SK-N-SH (cell line): ENCODE results near the gene DIS3L. TPM values are rescaled to one million over a fixed set of nuclear protein-coding genes. Genes with fewer than 3 reads are reported as not detected.

Source experiments
- CTCF ChIA-PET: fragments of 300-600, 350-600 bp; formaldehyde crosslinking; extraction: SDS; loops from one replicate; lab custom pipeline; 2021; lab: Yijun Ruan, JAX
- POLR2A ChIA-PET: fragments of 350-600 bp; sonication (Branson Sonifier 250); formaldehyde crosslinking; extraction: SDS; loops from one replicate; lab custom pipeline; 2020; ENCODE audit warnings: antibody characterized with exemption, inconsistent platforms; lab: Yijun Ruan, JAX
- DNase-seq: peaks from one replicate; pipeline ENCODE4 v3.0.0; 2012
- H2AFZ ChIP-seq: fragments of 200-600 bp; sonication (generic); 2 replicates; pipeline ENCODE4 v1.8.1; 2016; ENCODE audit warnings: antibody characterized with exemption, mild to moderate bottlenecking, low read depth
- H3F3A ChIP-seq: fragments of 200-600 bp; sonication (generic); replicated peaks from 2 replicates; pipeline ENCODE3; 2016; ENCODE audit warnings: antibody characterized with exemption, mild to moderate bottlenecking; ENCODE audit not compliant: insufficient read depth
- H3K27ac ChIP-seq, 2 experiments: fragments of 200-500 bp in 1 of 2; fragments of 200-600 bp in 1 of 2; sonication (Bioruptor generic) in 1 of 2; sonication (generic), shearing (Covaris generic) in 1 of 2; 2 replicates each; pipeline versions ENCODE4 v1.5.1 to v1.6.1; 2014 to 2016; ENCODE audit warnings: low read depth in 2 of 2, inconsistent platforms in 1 of 2, low read length in 1 of 2, mild to moderate bottlenecking in 1 of 2, mixed read lengths in 1 of 2
- H3K27me3 ChIP-seq: fragments of 200-600 bp; sonication (generic), shearing (Covaris generic); 2 replicates; pipeline ENCODE4 v1.6.1; 2016; ENCODE audit warnings: mixed run types; ENCODE audit not compliant: insufficient read depth
- H3K36me3 ChIP-seq, 2 experiments: fragments of 200-500 bp in 1 of 2; fragments of 200-600 bp in 1 of 2; sonication (Bioruptor generic) in 1 of 2; sonication (generic) in 1 of 2; replicated peaks in 1 of 2; 2 replicates each; pipeline versions ENCODE3 to v1.5.1; 2014 to 2016; ENCODE audit warnings: low read length in 1 of 2, mild to moderate bottlenecking in 1 of 2; ENCODE audit not compliant: insufficient read depth in 2 of 2, control insufficient read depth in 1 of 2
- H3K4me1 ChIP-seq, 2 experiments: fragments of 200-500 bp in 1 of 2; fragments of 200-600 bp in 1 of 2; sonication (Bioruptor generic) in 1 of 2; sonication (generic), shearing (Covaris generic) in 1 of 2; 2 replicates each; pipeline versions ENCODE4 v1.5.1 to v1.6.1; 2014 to 2016; ENCODE audit warnings: low read depth in 1 of 2, low read length in 1 of 2, mixed run types in 1 of 2; ENCODE audit not compliant: insufficient read depth in 2 of 2, control insufficient read depth in 1 of 2
- H3K4me2 ChIP-seq: fragments of 200-600 bp; sonication (generic), shearing (Covaris generic); 2 replicates; pipeline ENCODE4 v1.6.1; 2017; ENCODE audit warnings: mixed run types
- H3K4me3 ChIP-seq, 2 experiments: fragments of 200-500 bp in 1 of 2; fragments of 200-600 bp in 1 of 2; sonication (Bioruptor generic) in 1 of 2; sonication (generic), shearing (Covaris generic) in 1 of 2; 2 replicates each; pipeline versions ENCODE4 v1.5.1 to v1.8.1; 2014 to 2016; ENCODE audit warnings: low read depth in 2 of 2, inconsistent platforms in 1 of 2, low read length in 1 of 2, mild to moderate bottlenecking in 1 of 2, mixed read lengths in 1 of 2, moderate library complexity in 1 of 2
- H3K79me2 ChIP-seq: fragments of 200-600 bp; sonication (generic); 2 replicates; pipeline ENCODE4 v1.8.1; 2017; ENCODE audit warnings: mild to moderate bottlenecking; ENCODE audit not compliant: insufficient read depth
- H3K9ac ChIP-seq: fragments of 200-600 bp; sonication (generic); 2 replicates; pipeline ENCODE4 v1.6.1; 2017; ENCODE audit warnings: mixed run types
- H3K9me2 ChIP-seq: fragments of 200-600 bp; sonication (generic); 2 replicates; pipeline ENCODE4 v1.6.1; 2017; ENCODE audit warnings: mixed run types
- H3K9me3 ChIP-seq: fragments of 200-600 bp; sonication (generic); 2 replicates; pipeline ENCODE4 v1.6.1; 2017; ENCODE audit warnings: mixed run types, mild to moderate bottlenecking, moderate library complexity
- H4K20me1 ChIP-seq: fragments of 200-600 bp; sonication (generic); 2 replicates; pipeline ENCODE4 v1.6.1; 2017; ENCODE audit warnings: mild to moderate bottlenecking, mixed run types; ENCODE audit not compliant: insufficient read depth
- CTCF ChIP-seq: fragments of 200-600 bp; sonication (generic); IDR thresholded peaks from 2 replicates; pipeline ENCODE4 v1.6.1; 2017; ENCODE audit warnings: antibody characterized with exemption, mild to moderate bottlenecking, moderate library complexity
- EP300 ChIP-seq, 2 experiments: IDR thresholded peaks; 2 replicates each; pipeline versions ENCODE4 v1.4.0 to v1.6.1; 2012; ENCODE audit warnings: borderline replicate concordance in 1 of 2, low read depth in 1 of 2, low read length in 1 of 2
- EZH2phosphoT487 ChIP-seq: fragments of 200-600 bp; sonication (generic); IDR thresholded peaks from 2 replicates; pipeline ENCODE4 v1.6.1; 2017; ENCODE audit warnings: low read depth, mixed run types, mild to moderate bottlenecking, antibody characterized with exemption, moderate library complexity, borderline replicate concordance
- RAD21 ChIP-seq: IDR thresholded peaks from 2 replicates; pipeline ENCODE4 v1.6.1; 2012; ENCODE audit warnings: mild to moderate bottlenecking, low read length
- RXRA ChIP-seq: IDR thresholded peaks from 2 replicates; pipeline ENCODE4 v1.4.0; 2012; ENCODE audit warnings: low read depth, mild to moderate bottlenecking, borderline replicate concordance
- SMC3 ChIP-seq: IDR thresholded peaks from 2 replicates; pipeline ENCODE4 v1.6.1; 2012; ENCODE audit warnings: low read depth, low read length, improper control_type of control experiment
- TEAD4 ChIP-seq: IDR thresholded peaks from 2 replicates; pipeline ENCODE4 v1.4.0; 2012; ENCODE audit warnings: mild to moderate bottlenecking, borderline replicate concordance; ENCODE audit not compliant: insufficient read depth
- WGBS: methylation state at CpG from one replicate; pipeline ENCODE4 v1.1.6; 2017; ENCODE audit warnings: low lambda C conversion rate; 5-methylcytosine and 5-hydroxymethylcytosine counted together
- polyA plus RNA-seq, 3 experiments: library from polyadenylated mRNA; depleted of rRNA; stranded (reverse); fragments of >200 nt; gene quantifications; 2 replicates each; pipeline ENCODE4 v1.2.3, GENCODE V29; 2012

Gene DIS3L
- polyA plus RNA-seq, 1 of the 3 experiments (the other 2 are of a cell fraction): 11.5 TPM

- H3K79me2 ChIP-seq: no peaks in the 10 kb centered on the region
- no peak overlapping the region for H3K9ac ChIP-seq
- no peaks in the 10 kb centered on the region for H3K9me3 ChIP-seq
- H3K36me3 ChIP-seq: no peaks in the 10 kb centered on the region
- no peak overlapping the region for H3K27ac ChIP-seq
- no peak for TF ChIP-seq RXRA
- TF ChIP-seq TEAD4: no peak
- TF ChIP-seq EP300 (IDR thresholded peaks at IDR 0.05; ENCODE audit: borderline replicate concordance in 1 of 2, low read depth in 1 of 2, low read length in 1 of 2): no peak
- TF ChIP-seq CTCF: peak; percentile 74
- peak; percentile 59 for TF ChIP-seq RAD21
- peak; percentile 61 for TF ChIP-seq SMC3
- peaks cover 0 to 8% of the 10 kb centered on the region in 2 experiments; a peak in 1 of 4 replicates for H3K4me1 ChIP-seq
- H2AFZ ChIP-seq: peak overlapping the region; percentile 49; the same call in 1 of the 2 replicates
- POLR2A ChIA-PET: no interaction called here
- DNase-seq: peak; percentile 94
- WGBS: 23% methylated on average over 24 of the region's 72 CpGs
- peaks cover 74% of the 10 kb centered on the region for H3K27me3 ChIP-seq
- peak overlapping the region; percentile 49 to 58 for H3K4me3 ChIP-seq
- peak overlapping the region; percentile 92 for H3K4me2 ChIP-seq
- H3F3A ChIP-seq: no peaks in the 10 kb centered on the region
- no peaks in the 10 kb centered on the region for H4K20me1 ChIP-seq
- no peaks in the 10 kb centered on the region for H3K9me2 ChIP-seq
- CTCF ChIA-PET: interaction anchor here (0.6 to 2.9 kb wide), 19 partner anchors 9 to 334 kb away, joined by 3 to 10 read pairs (median 4); no protein-coding TSS in a partner anchor
Measured at GRCh38 chr15:66251790-66252684, 41.3 kb upstream of the DIS3L start.

- no peaks in the 10 kb centered on the region for H3K36me3 ChIP-seq
- H3K9ac ChIP-seq: no peak overlapping the region
- DNase-seq: peak; percentile 79
- H3K4me3 ChIP-seq: peak overlapping the region; percentile 49 to 58
- no peaks in the 10 kb centered on the region for H3K79me2 ChIP-seq
- H3K9me2 ChIP-seq: no peaks in the 10 kb centered on the region
- H3K27me3 ChIP-seq: peaks cover 74% of the 10 kb centered on the region
- H3F3A ChIP-seq: no peaks in the 10 kb centered on the region
- H3K4me1 ChIP-seq: peaks cover 0 to 8% of the 10 kb centered on the region in 2 experiments; a peak in 1 of 4 replicates
- no peak overlapping the region for H3K27ac ChIP-seq
- ChIA-PET POLR2A (no interaction called here), CTCF (interaction anchor here (0.6 to 2.3 kb wide), 15 partner anchors 9 to 335 kb away, joined by 3 to 8 read pairs (median 3); no protein-coding TSS in a partner anchor)
- peak overlapping the region; percentile 92 for H3K4me2 ChIP-seq
- peak overlapping the region; percentile 49; the same call in 1 of the 2 replicates for H2AFZ ChIP-seq
- TF ChIP-seq TEAD4: no peak
- TF ChIP-seq EZH2phosphoT487: 0 out of 2 replicates have a peak, but pooled peaks have one; percentile 38
- 3% methylated on average over 29 of the region's 64 CpGs for WGBS
- H3K9me3 ChIP-seq: no peaks in the 10 kb centered on the region
- H4K20me1 ChIP-seq: no peaks in the 10 kb centered on the region
Measured at GRCh38 chr15:66252685-66253417, 40.5 kb upstream of the DIS3L start.
